ENCODE results near the gene NRXN3.

DNA sequence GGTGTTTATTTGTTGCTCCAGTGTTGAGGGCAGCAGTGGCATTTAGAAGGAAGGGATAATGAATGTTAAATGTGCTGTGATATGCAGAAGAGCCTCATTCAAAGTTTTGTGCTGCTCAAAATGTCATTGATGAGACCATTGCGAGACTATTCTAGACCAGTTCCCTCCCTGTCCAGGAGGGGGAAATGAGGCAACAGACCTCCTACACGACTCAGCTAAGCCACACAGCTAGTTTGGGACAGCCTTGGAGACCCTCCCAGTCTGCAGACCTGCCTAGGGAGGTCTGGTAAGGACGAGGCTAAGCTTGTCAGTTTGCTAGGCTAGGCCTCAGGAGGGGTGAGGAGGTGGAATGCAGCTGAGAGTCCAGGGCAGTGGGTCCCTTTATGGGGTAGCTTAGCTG is 116.0 kb downstream of the NRXN3 start:
- TF ChIP-seq, protein P1, sequence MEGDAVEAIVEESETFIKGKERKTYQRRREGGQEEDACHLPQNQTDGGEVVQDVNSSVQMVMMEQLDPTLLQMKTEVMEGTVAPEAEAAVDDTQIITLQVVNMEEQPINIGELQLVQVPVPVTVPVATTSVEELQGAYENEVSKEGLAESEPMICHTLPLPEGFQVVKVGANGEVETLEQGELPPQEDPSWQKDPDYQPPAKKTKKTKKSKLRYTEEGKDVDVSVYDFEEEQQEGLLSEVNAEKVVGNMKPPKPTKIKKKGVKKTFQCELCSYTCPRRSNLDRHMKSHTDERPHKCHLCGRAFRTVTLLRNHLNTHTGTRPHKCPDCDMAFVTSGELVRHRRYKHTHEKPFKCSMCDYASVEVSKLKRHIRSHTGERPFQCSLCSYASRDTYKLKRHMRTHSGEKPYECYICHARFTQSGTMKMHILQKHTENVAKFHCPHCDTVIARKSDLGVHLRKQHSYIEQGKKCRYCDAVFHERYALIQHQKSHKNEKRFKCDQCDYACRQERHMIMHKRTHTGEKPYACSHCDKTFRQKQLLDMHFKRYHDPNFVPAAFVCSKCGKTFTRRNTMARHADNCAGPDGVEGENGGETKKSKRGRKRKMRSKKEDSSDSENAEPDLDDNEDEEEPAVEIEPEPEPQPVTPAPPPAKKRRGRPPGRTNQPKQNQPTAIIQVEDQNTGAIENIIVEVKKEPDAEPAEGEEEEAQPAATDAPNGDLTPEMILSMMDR (IDR thresholded peaks at IDR 0.05), result no peak
- TF ChIP-seq TAF1 (IDR thresholded peaks at IDR 0.05; ENCODE audit: borderline replicate concordance, low read depth, low read length) (no peak), EP300 (IDR thresholded peaks at IDR 0.05; ENCODE audit: borderline replicate concordance in 1 of 2, low read depth in 1 of 2, low read length in 1 of 2) (no peak)

Measured in SK-N-SH (cell line).